Myocyte (in vitro differentiated cells): ENCODE results near the gene TBC1D10A. TPM values are rescaled to one million over a fixed set of nuclear protein-coding genes. Genes with fewer than 3 reads are reported as not detected.

ENCODE experiments used
- DNase-seq: peaks from one replicate; pipeline ENCODE4 v3.0.0-alpha.2; 2012; ENCODE audit warnings: low read depth
- polyA plus RNA-seq: library from polyadenylated mRNA; unstranded; fragments of >200 nt; gene quantifications from one replicate; pipeline ENCODE4 v1.2.1, GENCODE V29; 2012; ENCODE audit warnings: missing spikeins
- total RNA-seq: library from RNA; depleted of rRNA; stranded (reverse); fragments of >200 nt; gene quantifications from 2 replicates; pipeline ENCODE4 v1.2.3, GENCODE V29; 2014

TBC1D10A gene, protein sequence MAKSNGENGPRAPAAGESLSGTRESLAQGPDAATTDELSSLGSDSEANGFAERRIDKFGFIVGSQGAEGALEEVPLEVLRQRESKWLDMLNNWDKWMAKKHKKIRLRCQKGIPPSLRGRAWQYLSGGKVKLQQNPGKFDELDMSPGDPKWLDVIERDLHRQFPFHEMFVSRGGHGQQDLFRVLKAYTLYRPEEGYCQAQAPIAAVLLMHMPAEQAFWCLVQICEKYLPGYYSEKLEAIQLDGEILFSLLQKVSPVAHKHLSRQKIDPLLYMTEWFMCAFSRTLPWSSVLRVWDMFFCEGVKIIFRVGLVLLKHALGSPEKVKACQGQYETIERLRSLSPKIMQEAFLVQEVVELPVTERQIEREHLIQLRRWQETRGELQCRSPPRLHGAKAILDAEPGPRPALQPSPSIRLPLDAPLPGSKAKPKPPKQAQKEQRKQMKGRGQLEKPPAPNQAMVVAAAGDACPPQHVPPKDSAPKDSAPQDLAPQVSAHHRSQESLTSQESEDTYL
- 18.1 and 19.8 TPM in 2 replicates for total RNA-seq
- polyA plus RNA-seq = 44.3 TPM

GRCh38 chr22:30326706-30327362, at the start of gene TBC1D10A:
TBC1D10A (minus strand) TSS chr22:30326941; CDS start chr22:30326881, 60 bp downstream.
- DNase-seq = peak; percentile 85

- no peak for DNase-seq
Measured at GRCh38 chr22:30375312-30375849, 48.6 kb upstream of the TBC1D10A start.

DNA sequence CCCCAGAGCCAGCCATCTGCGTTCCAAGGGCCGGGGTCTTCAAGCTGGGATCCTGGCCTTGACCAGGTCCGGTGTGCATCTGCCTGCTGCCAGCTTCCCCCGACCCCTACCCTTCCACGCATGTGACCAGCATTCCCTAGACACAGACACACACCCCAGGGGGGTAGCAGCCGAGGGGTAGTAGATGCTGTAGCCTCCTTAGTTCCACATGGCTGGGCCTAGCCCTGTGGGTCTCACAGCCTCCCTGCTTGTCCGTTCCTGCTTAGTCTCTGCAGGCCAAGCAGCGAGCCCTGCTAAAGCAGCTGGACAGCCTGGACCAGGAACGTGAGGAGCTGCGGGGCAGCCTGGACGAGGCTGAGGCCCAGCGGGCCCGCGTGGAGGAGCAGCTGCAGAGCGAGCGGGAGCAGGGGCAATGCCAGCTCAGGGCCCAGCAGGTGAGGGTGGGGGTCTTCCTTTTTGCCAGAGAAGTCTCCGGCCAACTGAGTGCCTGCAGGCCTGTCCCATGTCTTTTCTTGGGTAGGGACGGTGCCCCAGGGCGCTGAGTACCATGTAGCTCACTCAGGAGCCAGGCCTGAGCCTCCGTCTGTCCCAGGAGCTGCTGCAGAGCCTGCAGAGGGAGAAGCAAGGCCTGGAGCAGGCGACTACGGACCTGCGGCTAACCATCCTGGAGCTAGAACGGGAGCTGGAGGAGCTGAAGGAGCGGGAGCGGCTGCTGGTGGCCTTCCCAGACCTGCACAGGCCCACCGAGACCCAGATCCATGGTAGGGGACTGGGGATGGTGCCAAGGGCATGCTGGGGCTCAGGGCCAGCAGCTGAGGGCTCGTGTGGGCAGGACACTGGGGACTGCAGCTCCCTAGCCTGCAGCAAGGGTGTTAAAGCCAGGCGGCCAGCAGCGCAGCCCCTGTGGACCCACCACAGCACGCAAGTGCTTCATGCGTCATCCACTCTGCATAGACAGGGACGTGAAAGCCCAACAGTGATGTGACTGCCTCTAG, 46.9 kb upstream of the TBC1D10A start:
- DNase-seq = no peak

DNA sequence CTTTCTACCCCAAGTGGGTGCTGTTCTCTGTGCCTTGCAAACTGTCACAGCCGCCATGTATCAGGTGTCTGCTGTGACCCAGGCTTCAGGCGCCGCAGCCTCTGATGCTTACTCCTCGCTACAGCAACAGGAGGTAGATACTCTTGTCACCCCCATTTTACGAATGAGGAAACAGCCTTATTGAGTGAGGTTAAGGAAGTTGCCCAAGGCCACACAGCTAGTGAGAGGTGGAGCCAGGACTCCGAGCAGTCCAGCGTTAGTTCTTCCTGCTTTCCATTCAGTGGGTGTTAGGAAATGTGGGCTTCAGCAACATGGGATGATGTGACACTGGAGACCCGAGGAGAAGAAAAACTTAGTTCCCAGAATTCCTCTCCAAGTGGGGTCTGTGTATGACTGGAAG, 46.2 kb upstream of the TBC1D10A start:
- no peak for DNase-seq

DNA sequence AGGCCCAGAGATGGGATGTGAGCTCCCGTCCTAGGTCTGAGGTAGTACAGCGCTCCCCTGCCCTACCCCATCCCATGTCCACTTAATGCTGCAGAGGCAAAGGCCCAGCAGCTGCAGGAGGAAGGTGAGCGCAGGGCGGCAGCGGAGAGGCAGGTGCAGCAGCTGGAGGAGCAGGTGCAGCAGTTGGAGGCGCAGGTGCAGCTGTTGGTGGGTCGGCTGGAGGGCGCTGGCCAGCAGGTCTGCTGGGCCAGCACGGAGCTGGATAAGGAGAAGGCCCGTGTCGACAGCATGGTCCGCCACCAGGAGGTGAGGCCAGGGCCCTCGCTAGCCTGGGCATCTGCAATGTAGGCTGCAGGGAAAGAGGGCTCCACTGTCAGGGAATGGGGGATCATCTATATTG, 45.2 kb upstream of the TBC1D10A start:
- no peak for DNase-seq

GRCh38 chr22:30371321-30371720, 44.6 kb upstream of the TBC1D10A start:
- no peak for DNase-seq

DNA sequence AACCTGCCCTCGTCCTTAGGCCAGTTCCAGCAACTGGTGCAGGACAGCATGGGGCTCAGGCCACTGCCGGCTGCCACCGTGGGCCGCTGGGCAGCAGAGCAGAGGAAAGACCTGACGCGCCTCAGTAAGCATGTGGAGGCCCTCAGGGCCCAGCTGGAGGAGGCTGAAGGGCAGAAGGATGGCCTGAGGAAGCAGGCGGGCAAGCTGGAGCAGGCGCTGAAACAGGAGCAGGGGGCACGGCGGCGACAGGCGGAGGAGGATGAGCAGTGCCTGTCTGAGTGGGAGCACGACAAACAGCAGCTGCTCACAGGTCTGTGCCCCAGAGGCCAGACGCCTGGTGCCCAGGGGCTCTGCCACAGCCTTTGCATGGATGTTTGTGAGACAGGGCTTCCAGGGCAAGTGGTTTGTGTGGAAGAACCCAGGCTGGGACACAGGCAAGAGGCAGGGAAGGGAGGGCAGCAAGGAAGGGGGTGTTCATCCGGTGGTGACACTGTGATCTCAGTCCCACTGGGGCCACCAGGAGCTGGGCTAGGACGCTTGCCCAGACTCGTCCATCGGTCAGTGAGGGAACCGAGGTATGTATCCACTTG, 44.0 kb upstream of the TBC1D10A start:
- DNase-seq = peak; percentile 31

GRCh38 chr22:30368420-30368819, 41.7 kb upstream of the TBC1D10A start:
- DNase-seq = no peak

DNA sequence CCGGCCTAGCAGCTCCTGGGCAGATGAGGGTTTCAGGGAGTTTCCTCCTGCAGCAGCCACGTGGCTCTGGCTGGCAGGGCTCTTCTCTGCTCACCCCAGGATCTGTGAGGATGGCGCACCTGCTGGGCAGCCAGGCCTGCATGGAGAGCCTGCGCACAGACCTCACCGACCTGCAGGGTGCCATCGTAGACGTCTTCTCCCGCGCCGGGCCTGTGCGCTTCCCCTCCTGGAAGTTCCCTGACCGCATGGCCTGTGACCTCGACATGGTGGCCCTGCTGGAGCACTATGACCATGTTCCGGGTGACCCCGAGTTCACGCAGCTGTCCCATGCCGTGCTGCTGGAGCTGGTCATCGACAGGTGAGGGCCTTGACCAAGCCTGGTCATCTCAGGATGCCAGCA, 39.1 kb upstream of the TBC1D10A start:
- DNase-seq = no peak

DNA sequence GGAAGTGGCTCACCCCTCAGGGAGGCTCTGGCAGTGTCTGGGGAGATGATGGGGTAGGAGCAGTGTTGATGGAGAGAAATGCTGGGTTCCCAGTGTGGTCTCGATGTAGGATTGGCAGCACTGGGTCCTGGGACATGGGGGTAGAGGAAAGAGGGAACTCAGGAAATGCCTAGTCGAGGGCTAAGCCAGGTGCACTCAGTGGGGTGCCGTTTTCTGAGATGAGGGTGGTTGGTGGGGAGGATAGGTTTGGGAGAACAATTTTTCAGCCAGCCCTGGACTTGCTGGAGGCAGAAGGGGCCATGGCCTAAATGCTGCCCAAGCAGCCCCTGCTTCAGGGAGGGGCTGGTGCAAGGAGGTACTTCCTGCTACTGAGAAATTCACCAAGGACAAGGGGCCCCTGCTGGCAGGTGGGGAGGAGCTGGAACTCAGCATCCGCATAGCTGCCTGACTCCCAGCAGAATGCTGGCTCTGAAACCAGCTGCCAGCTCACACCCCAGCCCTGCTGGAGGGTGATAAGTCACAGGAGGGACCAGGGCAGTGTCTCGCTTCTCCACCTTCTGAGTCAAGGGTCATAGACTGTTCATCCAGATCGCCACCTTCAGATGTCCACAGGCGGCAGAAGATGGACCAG, 36.0 kb upstream of the TBC1D10A start:
- DNase-seq = no peak

- no peak for DNase-seq
Measured at GRCh38 chr22:30361916-30362650, 35.3 kb upstream of the TBC1D10A start.

GRCh38 chr22:30358541-30358940, 31.8 kb upstream of the TBC1D10A start:
- no peak for DNase-seq

DNA sequence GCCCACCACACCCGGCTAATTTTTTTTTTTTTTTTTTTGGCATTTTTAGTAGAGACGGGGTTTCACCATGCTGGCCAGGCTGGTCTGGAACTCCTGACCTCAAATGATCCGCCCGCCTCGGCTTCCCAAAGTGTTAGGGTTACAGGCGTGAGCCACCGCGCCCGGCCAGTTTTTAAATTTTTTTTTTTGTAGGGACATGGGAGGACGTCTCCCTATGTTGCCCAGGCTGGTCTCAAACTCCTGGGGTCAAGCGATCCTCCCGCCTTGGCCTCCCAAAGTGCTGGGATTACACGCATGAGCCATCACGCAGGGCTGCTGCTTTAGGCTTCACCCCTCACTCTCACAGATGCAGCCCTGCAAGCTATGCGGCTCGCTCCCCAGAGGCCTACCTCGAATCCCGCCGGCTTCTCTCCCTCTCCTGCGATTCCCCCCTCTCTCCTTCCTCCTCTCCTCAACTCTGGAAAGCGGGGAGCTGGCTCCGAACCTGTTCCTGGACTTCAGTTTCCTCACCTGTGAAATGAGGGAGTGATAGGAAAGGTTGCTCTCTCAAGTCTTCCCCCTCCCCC, 31.0 kb upstream of the TBC1D10A start:
- DNase-seq = no peak

GRCh38 chr22:30357236-30357570, 30.5 kb upstream of the TBC1D10A start:
- no peak for DNase-seq

GRCh38 chr22:30356449-30357235, 29.9 kb upstream of the TBC1D10A start, which contains the start of the genes CCDC157 and SF3A1:
CCDC157 (plus strand) TSS chr22:30357007; CDS start chr22:30366001, 8,994 bp downstream.
SF3A1 (minus strand) TSS chr22:30356894; CDS start chr22:30356792, 102 bp downstream.
- peak; percentile 91 for DNase-seq

GRCh38 chr22:30354644-30355043, 27.9 kb upstream of the TBC1D10A start:
- DNase-seq = no peak

DNA sequence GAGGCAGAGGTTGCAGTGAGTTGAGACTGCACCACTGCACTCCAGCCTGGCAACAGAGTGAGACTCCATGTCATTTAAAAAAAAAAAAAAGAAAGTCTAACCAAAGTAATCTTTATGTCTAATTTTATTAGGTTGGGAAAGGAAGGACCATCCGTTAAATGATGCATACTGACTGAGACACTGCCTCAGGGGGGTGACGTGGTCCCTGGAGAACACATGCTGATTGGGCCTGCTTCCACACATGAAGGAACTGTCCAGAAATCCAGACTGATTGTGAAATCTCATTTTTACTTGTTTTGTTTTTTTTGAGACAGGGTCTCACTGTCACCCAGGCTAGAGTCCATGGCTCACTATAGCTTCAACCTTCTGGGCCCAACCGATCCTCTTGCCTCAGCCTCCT, 24.5 kb upstream of the TBC1D10A start:
- DNase-seq = no peak

- DNase-seq = no peak
Measured at GRCh38 chr22:30348809-30349208, 22.1 kb upstream of the TBC1D10A start.
